Loucy (cell line): ENCODE results near the gene BPI.

Experiments used
- H2AFZ ChIP-seq: fragments of 200-600 bp; sonication (generic); 2 replicates; pipeline ENCODE4 v1.6.0; 2016; ENCODE audit warnings: antibody characterized with exemption, mild to moderate bottlenecking, low read length, moderate library complexity
- H3F3A ChIP-seq: fragments of 200-600 bp; 2 replicates; pipeline ENCODE4 v1.6.0; 2016; ENCODE audit warnings: antibody characterized with exemption, low read depth, mild to moderate bottlenecking
- H3K27me3 ChIP-seq: fragments of 200-600 bp; sonication (generic); 2 replicates; pipeline ENCODE4 v1.6.1; 2014; ENCODE audit warnings: low read length, mild to moderate bottlenecking; ENCODE audit not compliant: insufficient read depth, poor library complexity, severe bottlenecking
- H3K36me3 ChIP-seq: fragments of 200-600 bp; sonication (generic); 2 replicates; pipeline ENCODE4 v1.6.1; 2016; ENCODE audit warnings: low read length; ENCODE audit not compliant: insufficient read depth
- H3K4me1 ChIP-seq: fragments of 200-600 bp; sonication (generic); 2 replicates; pipeline ENCODE4 v1.5.1; 2014; ENCODE audit warnings: low read length, mild to moderate bottlenecking; ENCODE audit not compliant: insufficient read depth, poor library complexity, severe bottlenecking
- H3K4me2 ChIP-seq: fragments of 200-600 bp; sonication (generic); 2 replicates; pipeline ENCODE4 v1.6.0; 2014; ENCODE audit warnings: antibody characterized with exemption, low read length, low read depth, mild to moderate bottlenecking; ENCODE audit not compliant: poor library complexity, severe bottlenecking
- H3K4me3 ChIP-seq: fragments of 200-600 bp; sonication (generic); 2 replicates; pipeline ENCODE4 v1.5.1; 2014; ENCODE audit warnings: low read length, mild to moderate bottlenecking, mixed read lengths; ENCODE audit not compliant: poor library complexity, severe bottlenecking
- H3K79me2 ChIP-seq: fragments of 200-600 bp; sonication (generic); 2 replicates; pipeline ENCODE4 v1.6.1; 2014; ENCODE audit warnings: low read length; ENCODE audit not compliant: insufficient read depth
- H3K9ac ChIP-seq: fragments of 200-600 bp; sonication (generic); 2 replicates; pipeline ENCODE4 v1.6.0; 2014; ENCODE audit warnings: mild to moderate bottlenecking, low read depth, low read length, moderate library complexity; ENCODE audit not compliant: poor library complexity, severe bottlenecking
- H3K9me2 ChIP-seq: fragments of 200-600 bp; sonication (generic); replicated peaks from 2 replicates; pipeline ENCODE4 v1.6.1; 2016; ENCODE audit warnings: low read depth, low read length, mixed read lengths
- H3K9me3 ChIP-seq: fragments of 200-600 bp; sonication (generic); 2 replicates; pipeline ENCODE4 v1.6.1; 2014; ENCODE audit warnings: mild to moderate bottlenecking, antibody characterized with exemption, low read length, low read depth; ENCODE audit not compliant: insufficient read depth
- H4K20me1 ChIP-seq: fragments of 200-600 bp; sonication (generic); 2 replicates; pipeline ENCODE4 v1.6.0; 2014; ENCODE audit warnings: antibody characterized with exemption, low read length, mild to moderate bottlenecking; ENCODE audit not compliant: insufficient read depth, poor library complexity, severe bottlenecking
- CTCF ChIP-seq: fragments of 200-600 bp; sonication (generic); conservative IDR thresholded peaks from 2 replicates; pipeline ENCODE4 v1.5.1; 2014; ENCODE audit warnings: mild to moderate bottlenecking, antibody characterized with exemption, low read length
- EZH2phosphoT487 ChIP-seq: fragments of 200-600 bp; IDR thresholded peaks from 2 replicates; pipeline ENCODE4 v1.6.1; 2018; ENCODE audit warnings: antibody characterized with exemption, mild to moderate bottlenecking, moderate library complexity, borderline replicate concordance

BPI gene

GRCh38 chr20:38260378-38261053 is 43.4 kb upstream of the BPI start, which contains the start of gene KIAA1755:
KIAA1755 (minus strand) TSS chr20:38260735; CDS start chr20:38260500, 235 bp downstream.
- TF ChIP-seq EZH2phosphoT487 (no peak), CTCF (no peak)
- no peak within 1 kb of the TSS for H2AFZ ChIP-seq
- H3K9me2 ChIP-seq: no peaks in the 10 kb centered on the region
- H3K79me2 ChIP-seq: no peaks in the 10 kb centered on the region
- no peaks in the 10 kb centered on the region for H3K4me1 ChIP-seq
- H3K27me3 ChIP-seq: no peaks in the 10 kb centered on the region
- no peaks in the 10 kb centered on the region for H4K20me1 ChIP-seq
- H3K9ac ChIP-seq: no peak within 1 kb of the TSS
- H3F3A ChIP-seq: no peaks in the 10 kb centered on the region
- H3K9me3 ChIP-seq: no peaks in the 10 kb centered on the region
- H3K4me3 ChIP-seq: no peak within 1 kb of the TSS
- H3K36me3 ChIP-seq: no peaks in the 10 kb centered on the region
- no peak within 1 kb of the TSS for H3K4me2 ChIP-seq

GRCh38 chr20:38261054-38261390 is 42.9 kb upstream of the BPI start:
- no peaks in the 10 kb centered on the region for H3K27me3 ChIP-seq
- H3K9me3 ChIP-seq: no peaks in the 10 kb centered on the region
- TF ChIP-seq EZH2phosphoT487 (no peak), CTCF (no peak)
- no peak overlapping the region for H3K4me2 ChIP-seq
- H2AFZ ChIP-seq: no peak overlapping the region
- no peaks in the 10 kb centered on the region for H3K4me1 ChIP-seq
- no peaks in the 10 kb centered on the region for H3F3A ChIP-seq
- H3K9me2 ChIP-seq: no peaks in the 10 kb centered on the region
- H3K36me3 ChIP-seq: no peaks in the 10 kb centered on the region
- no peak overlapping the region for H3K9ac ChIP-seq
- H4K20me1 ChIP-seq: no peaks in the 10 kb centered on the region
- no peaks in the 10 kb centered on the region for H3K79me2 ChIP-seq
- no peak overlapping the region for H3K4me3 ChIP-seq

DNA sequence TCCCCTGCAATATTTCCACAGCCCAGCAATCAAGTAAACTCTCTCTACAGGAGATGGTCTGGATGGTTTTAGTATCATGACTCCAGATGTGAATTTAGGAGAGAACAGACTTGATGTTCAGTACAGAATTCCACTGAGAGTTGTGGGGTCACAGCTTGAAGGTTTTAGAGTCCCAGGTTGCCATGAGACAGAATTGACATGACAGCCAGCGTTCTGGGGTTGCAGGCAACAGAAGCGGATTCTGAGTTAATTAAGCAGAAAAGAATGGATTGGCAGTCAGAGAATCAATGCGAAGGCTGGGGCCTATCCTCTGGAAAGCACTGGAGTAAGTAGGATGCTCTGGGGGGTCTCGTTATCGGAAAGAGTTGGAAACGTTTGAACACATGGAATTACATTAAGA is 41.0 kb upstream of the BPI start:
- Histone ChIP-seq H3K4me1 (no peaks in the 10 kb centered on the region), H3K27me3 (no peaks in the 10 kb centered on the region), H3K9ac (no peak overlapping the region), H3K4me2 (no peak overlapping the region), H3K9me3 (no peaks in the 10 kb centered on the region), H3K36me3 (no peaks in the 10 kb centered on the region), H4K20me1 (no peaks in the 10 kb centered on the region), H3K4me3 (no peak overlapping the region), H3F3A (no peaks in the 10 kb centered on the region), H3K9me2 (no peaks in the 10 kb centered on the region), H3K79me2 (no peaks in the 10 kb centered on the region), H2AFZ (no peak overlapping the region)
- no peak for TF ChIP-seq CTCF
- no peak for TF ChIP-seq EZH2phosphoT487
